GM12878 (cell line): ENCODE measurements around the gene ANKRD6. TPM values are rescaled to one million over a fixed set of nuclear protein-coding genes. Genes with fewer than 3 reads are reported as not detected.

ENCODE experiments used
- ATF3 ChIP-seq: IDR thresholded peaks from 2 replicates; pipeline ENCODE4 v1.6.1; 2011; ENCODE audit warnings: low read depth, mild to moderate bottlenecking, low read length, moderate library complexity, borderline replicate concordance; ENCODE audit errors: extremely low read depth
- DPF2 ChIP-seq: fragments of 450-650 bp; IDR thresholded peaks from 2 replicates; pipeline ENCODE4 v1.6.1; 2017; ENCODE audit warnings: mild to moderate bottlenecking
- EGR1 ChIP-seq, 2 experiments: IDR thresholded peaks; 1 replicate in 1 of 2; 2 replicates in 1 of 2; pipeline ENCODE4 v1.6.1; 2011 to 2012; ENCODE audit warnings: low read depth in 2 of 2, low read length in 2 of 2, borderline replicate concordance in 1 of 2, mild to moderate bottlenecking in 1 of 2, moderate library complexity in 1 of 2
- KLF5 ChIP-seq: fragments of 450-650 bp; IDR thresholded peaks from 2 replicates; pipeline ENCODE4 v1.6.1; 2014; ENCODE audit warnings: mild to moderate bottlenecking; ENCODE audit not compliant: partially characterized antibody
- POLR2AphosphoS5 ChIP-seq: IDR thresholded peaks from 2 replicates; pipeline ENCODE4 v1.6.1; 2011; ENCODE audit warnings: mild to moderate bottlenecking, low read length, inconsistent platforms
- SREBF2 ChIP-seq: IDR thresholded peaks from 2 replicates; pipeline ENCODE4 v1.6.1; 2012; ENCODE audit warnings: mild to moderate bottlenecking, low read length
- SUPT20H ChIP-seq: IDR thresholded peaks from 2 replicates; pipeline ENCODE4 v1.6.1; 2011; ENCODE audit warnings: low read depth, mild to moderate bottlenecking, low read length, moderate library complexity, borderline replicate concordance; ENCODE audit not compliant: control insufficient read depth
- ZBTB4 ChIP-seq: fragments of 450-650 bp; formaldehyde crosslinking; IDR thresholded peaks from 2 replicates; pipeline ENCODE4 v1.4.0; 2022; ENCODE audit warnings: mild to moderate bottlenecking, moderate library complexity
- polyA plus RNA-seq, 11 experiments: library from polyadenylated mRNA; depleted of rRNA in 4 of 11; unstranded in 6 of 11; stranded (reverse) in 5 of 11; fragments of >200 nt; fragmentation: Nextera tagmentation in 4 of 11; fragmentation: Illumina TruSeq in 1 of 11; extraction: Ambion mirVana in 4 of 11; extraction: Trizol in 1 of 11; gene quantifications; 1 replicate in 1 of 11; 2 replicates in 10 of 11; pipeline versions ENCODE4 v1.2.1 to v1.2.3, GENCODE V29; 2011 to 2016; ENCODE audit warnings: inconsistent platforms in 2 of 11, missing spikeins in 2 of 11, low read depth in 1 of 11
- total RNA-seq, 4 experiments: library from RNA; depleted of rRNA in 3 of 4; stranded (reverse); fragments of >200 nt in 3 of 4; fragmentation: Illumina TruSeq in 1 of 4; extraction: Trizol in 1 of 4; gene quantifications; 2 replicates each; pipeline versions ENCODE4 v1.2.1 to v1.2.3, GENCODE V29; 2013 to 2021
- TF ChIP-seq, protein P1 (sequence below): fragments of 450-650 bp; IDR thresholded peaks from 2 replicates; pipeline ENCODE4 v1.6.1; 2017; ENCODE audit warnings: mild to moderate bottlenecking
- TF ChIP-seq, protein P2 (sequence below): fragments of 450-650 bp; IDR thresholded peaks from 2 replicates; pipeline ENCODE4 v1.6.1; 2017; ENCODE audit warnings: borderline replicate concordance

Gene ANKRD6
- total and polyA plus RNA-seq, 10 of the 15 experiments (the other 5 are each of a cell fraction or from before 2014, with no cell fraction given), result 0.03 to 0.90 (median 0.38) TPM

GRCh38 chr6:89385846-89386245 is 47.1 kb upstream of the ANKRD6 start (continued):
- TF ChIP-seq ZBTB4 (CRISPR knock-in tag) (no peak), SREBF2 (no peak), EGR1 (IDR thresholded peaks at IDR 0.05; ENCODE audit: borderline replicate concordance in 1 of 2, low read depth in 2 of 2, low read length in 2 of 2) (no peak), DPF2 (no peak), ATF3 (no peak), KLF5 (no peak), POLR2AphosphoS5 (no peak), SUPT20H (no peak)
- TF ChIP-seq, protein P1, sequence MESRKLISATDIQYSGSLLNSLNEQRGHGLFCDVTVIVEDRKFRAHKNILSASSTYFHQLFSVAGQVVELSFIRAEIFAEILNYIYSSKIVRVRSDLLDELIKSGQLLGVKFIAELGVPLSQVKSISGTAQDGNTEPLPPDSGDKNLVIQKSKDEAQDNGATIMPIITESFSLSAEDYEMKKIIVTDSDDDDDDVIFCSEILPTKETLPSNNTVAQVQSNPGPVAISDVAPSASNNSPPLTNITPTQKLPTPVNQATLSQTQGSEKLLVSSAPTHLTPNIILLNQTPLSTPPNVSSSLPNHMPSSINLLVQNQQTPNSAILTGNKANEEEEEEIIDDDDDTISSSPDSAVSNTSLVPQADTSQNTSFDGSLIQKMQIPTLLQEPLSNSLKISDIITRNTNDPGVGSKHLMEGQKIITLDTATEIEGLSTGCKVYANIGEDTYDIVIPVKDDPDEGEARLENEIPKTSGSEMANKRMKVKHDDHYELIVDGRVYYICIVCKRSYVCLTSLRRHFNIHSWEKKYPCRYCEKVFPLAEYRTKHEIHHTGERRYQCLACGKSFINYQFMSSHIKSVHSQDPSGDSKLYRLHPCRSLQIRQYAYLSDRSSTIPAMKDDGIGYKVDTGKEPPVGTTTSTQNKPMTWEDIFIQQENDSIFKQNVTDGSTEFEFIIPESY, result no peak
- TF ChIP-seq, protein P2, sequence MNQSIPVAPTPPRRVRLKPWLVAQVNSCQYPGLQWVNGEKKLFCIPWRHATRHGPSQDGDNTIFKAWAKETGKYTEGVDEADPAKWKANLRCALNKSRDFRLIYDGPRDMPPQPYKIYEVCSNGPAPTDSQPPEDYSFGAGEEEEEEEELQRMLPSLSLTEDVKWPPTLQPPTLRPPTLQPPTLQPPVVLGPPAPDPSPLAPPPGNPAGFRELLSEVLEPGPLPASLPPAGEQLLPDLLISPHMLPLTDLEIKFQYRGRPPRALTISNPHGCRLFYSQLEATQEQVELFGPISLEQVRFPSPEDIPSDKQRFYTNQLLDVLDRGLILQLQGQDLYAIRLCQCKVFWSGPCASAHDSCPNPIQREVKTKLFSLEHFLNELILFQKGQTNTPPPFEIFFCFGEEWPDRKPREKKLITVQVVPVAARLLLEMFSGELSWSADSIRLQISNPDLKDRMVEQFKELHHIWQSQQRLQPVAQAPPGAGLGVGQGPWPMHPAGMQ, result no peak
